Measurements from ENCODE around the gene PAOX.

The PAOX gene

DNA sequence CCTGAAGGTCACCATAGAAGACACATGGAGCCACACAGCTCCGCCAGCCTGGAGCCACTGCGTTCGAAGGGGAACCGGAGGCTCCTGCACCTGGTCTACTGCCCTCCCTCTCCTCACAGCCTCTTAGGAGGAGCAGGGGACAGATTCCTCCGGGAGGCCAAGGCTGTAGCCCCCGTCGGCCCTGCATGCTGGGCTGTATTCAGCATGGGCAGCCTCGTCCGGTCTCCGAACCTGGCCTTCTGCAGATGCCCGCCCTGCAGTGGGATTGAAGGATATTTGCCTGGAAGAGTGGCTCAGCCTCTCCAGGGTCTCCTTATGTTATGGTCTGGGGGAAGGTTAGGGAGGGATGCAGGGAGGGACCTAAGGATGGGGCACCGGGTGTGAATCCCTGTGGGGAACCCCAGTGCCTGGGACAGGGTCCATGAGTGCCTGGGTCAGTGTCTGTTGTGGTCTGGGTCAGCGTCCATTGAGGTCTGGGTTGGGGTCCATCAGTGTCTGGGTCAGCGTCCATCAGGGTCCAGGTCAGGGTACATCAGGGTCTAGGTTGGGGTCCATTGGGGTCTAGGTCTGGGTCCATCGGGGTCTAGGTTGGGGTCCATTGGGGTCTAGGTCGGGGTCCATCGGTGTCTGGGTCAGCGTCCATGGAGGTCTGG lies 61.7 kb downstream of the PAOX start:
- no peak for TF ChIP-seq GATA3 (IDR thresholded peaks at IDR 0.05; ENCODE audit: low read depth, low read length)
- no peak for TF ChIP-seq GATA2 (IDR thresholded peaks at IDR 0.05; ENCODE audit: low read depth, low read length)

Data from SH-SY5Y (cell line).